Retinal pigment epithelial cell (primary cell): ENCODE measurements around the gene NRROS.

Experiments
- DNase-seq: peaks from one replicate; pipeline ENCODE4 v3.0.0-alpha.2; 2010; ENCODE audit warnings: low read depth
- H3K4me3 ChIP-seq: 2 replicates; pipeline ENCODE4 v1.5.1; 2011; ENCODE audit warnings: mild to moderate bottlenecking, low read length, control low read depth, moderate library complexity
- CTCF ChIP-seq: conservative IDR thresholded peaks from 2 replicates; pipeline ENCODE4 v1.5.1; 2011; ENCODE audit warnings: low read depth, low read length, control low read depth, inconsistent platforms

The NRROS gene

GRCh38 chr3:196697270-196697669 is 57.8 kb downstream of the NRROS start:
- DNase-seq = no peak
- H3K4me3 ChIP-seq = no peak overlapping the region

GRCh38 chr3:196699749-196700148 is 60.3 kb downstream of the NRROS start:
- H3K4me3 ChIP-seq = no peak overlapping the region
- DNase-seq = no peak
- TF ChIP-seq CTCF = no peak

More at GRCh38 chr3:196697270-196697669, 57.8 kb downstream of the NRROS start:
- TF ChIP-seq CTCF = no peak

- no peak for TF ChIP-seq CTCF
- H3K4me3 ChIP-seq = no peak overlapping the region
- DNase-seq = no peak
These were observed 61.3 kb downstream of the NRROS start for GRCh38 chr3:196700801-196701200.

- TF ChIP-seq CTCF = no peak
- DNase-seq = no peak
These were observed 66.8 kb downstream of the NRROS start for GRCh38 chr3:196706327-196706726.

GRCh38 chr3:196706731-196707130 is 67.2 kb downstream of the NRROS start:
- TF ChIP-seq CTCF = no peak
- no peak overlapping the region for H3K4me3 ChIP-seq
- no peak for DNase-seq

More at GRCh38 chr3:196706327-196706726, 66.8 kb downstream of the NRROS start:
- H3K4me3 ChIP-seq = no peak overlapping the region

GRCh38 chr3:196707566-196707965 is 68.1 kb downstream of the NRROS start:
- no peak for DNase-seq
- no peak overlapping the region for H3K4me3 ChIP-seq
- no peak for TF ChIP-seq CTCF

- DNase-seq = peak; percentile 58
- no peak for TF ChIP-seq CTCF
- H3K4me3 ChIP-seq = no peak overlapping the region
These were observed 69.0 kb downstream of the NRROS start for GRCh38 chr3:196708467-196708866.
